Neural cell (in vitro differentiated cells): ENCODE results near the gene NEDD4L. TPM values are rescaled to one million over a fixed set of nuclear protein-coding genes. Genes with fewer than 3 reads are reported as not detected.

Experiments
- H2AFZ ChIP-seq: fragments of 200-600, 300-800 bp; sonication (generic), shearing (Covaris generic); 2 replicates; pipeline ENCODE4 v1.6.0; 2014; ENCODE audit warnings: low read depth, mild to moderate bottlenecking, antibody characterized with exemption, low read length, moderate library complexity
- H3F3A ChIP-seq: fragments of 200-600 bp; shearing (Covaris generic); 2 replicates; pipeline ENCODE4 v1.6.1; 2016; ENCODE audit warnings: mild to moderate bottlenecking, moderate library complexity, mixed read lengths, antibody characterized with exemption, low read length; ENCODE audit not compliant: insufficient read depth, poor library complexity, severe bottlenecking
- H3K27ac ChIP-seq: fragments of 200-600, 300-800 bp; sonication (generic), shearing (Covaris generic); 2 replicates; pipeline ENCODE4 v1.5.1; 2014; ENCODE audit warnings: mild to moderate bottlenecking, low read length, moderate library complexity
- H3K27me3 ChIP-seq: fragments of 300-800, 200-600 bp; sonication (generic), shearing (Covaris generic); 2 replicates; pipeline ENCODE4 v1.6.0; 2014; ENCODE audit warnings: mild to moderate bottlenecking, low read depth, low read length, moderate library complexity; ENCODE audit not compliant: insufficient read depth
- H3K36me3 ChIP-seq: fragments of 300-800, 200-600 bp; sonication (generic), shearing (Covaris generic); 2 replicates; pipeline ENCODE4 v1.5.1; 2014; ENCODE audit warnings: mild to moderate bottlenecking, antibody characterized with exemption, low read length, moderate library complexity; ENCODE audit not compliant: insufficient read depth
- H3K4me2 ChIP-seq: fragments of 300-800, 200-600 bp; sonication (generic), shearing (Covaris generic); 2 replicates; pipeline ENCODE4 v1.6.0; 2014; ENCODE audit warnings: mild to moderate bottlenecking, low read length
- H3K4me3 ChIP-seq: fragments of 300-800, 200-600 bp; sonication (generic), shearing (Covaris generic); 2 replicates; pipeline ENCODE4 v1.5.1; 2014; ENCODE audit warnings: mild to moderate bottlenecking, low read length, moderate library complexity
- H3K79me2 ChIP-seq: fragments of 200-600 bp; shearing (Covaris generic); replicated peaks from 2 replicates; pipeline ENCODE4 v1.6.0; 2014; ENCODE audit warnings: mild to moderate bottlenecking, low read length, moderate library complexity; ENCODE audit not compliant: insufficient read depth
- H3K9ac ChIP-seq: fragments of 300-800, 200-600 bp; sonication (generic), shearing (Covaris generic); 2 replicates; pipeline ENCODE4 v1.6.1; 2016; ENCODE audit warnings: mild to moderate bottlenecking, low read length, mixed read lengths
- H3K9me2 ChIP-seq: fragments of 200-600 bp; shearing (Covaris generic); 2 replicates; pipeline ENCODE4 v1.6.1; 2016; ENCODE audit warnings: mild to moderate bottlenecking, low read length, mixed read lengths; ENCODE audit not compliant: insufficient read depth
- H3K9me3 ChIP-seq: fragments of 200-600, 300-800 bp; sonication (generic), shearing (Covaris generic); 2 replicates; pipeline ENCODE4 v1.6.1; 2016; ENCODE audit warnings: mild to moderate bottlenecking, mixed run types, low read length, moderate library complexity, mixed read lengths
- H4K20me1 ChIP-seq: fragments of 200-600 bp; shearing (Covaris generic); 2 replicates; pipeline ENCODE4 v1.6.1; 2016; ENCODE audit warnings: mild to moderate bottlenecking, mixed run types; ENCODE audit not compliant: insufficient read depth
- CTCF ChIP-seq: fragments of 450-650 bp; IDR thresholded peaks from 2 replicates; pipeline ENCODE4 v1.5.1; 2014; ENCODE audit warnings: antibody characterized with exemption, mild to moderate bottlenecking, moderate library complexity; ENCODE audit not compliant: poor library complexity, severe bottlenecking
- EP300 ChIP-seq: fragments of 450-650 bp; conservative IDR thresholded peaks from 2 replicates; pipeline ENCODE4 v1.6.1; 2014; ENCODE audit warnings: antibody characterized with exemption, mild to moderate bottlenecking, moderate library complexity; ENCODE audit not compliant: poor library complexity, severe bottlenecking
- EZH2 ChIP-seq: fragments of 200-600, 300-800 bp; shearing (Covaris generic), sonication (generic); IDR thresholded peaks from 2 replicates; pipeline ENCODE4 v1.6.1; 2014; ENCODE audit warnings: antibody characterized with exemption, low read length, borderline replicate concordance, mild to moderate bottlenecking; ENCODE audit not compliant: insufficient read depth, poor library complexity, severe bottlenecking
- MXI1 ChIP-seq: fragments of 450-650 bp; conservative IDR thresholded peaks from 2 replicates; pipeline ENCODE4 v1.6.1; 2014; ENCODE audit warnings: antibody characterized with exemption, mild to moderate bottlenecking; ENCODE audit not compliant: poor library complexity, severe bottlenecking
- POLR2AphosphoS5 ChIP-seq: IDR thresholded peaks from 2 replicates; pipeline ENCODE4 v1.6.1; 2012
- RAD21 ChIP-seq: fragments of 450-650 bp; conservative IDR thresholded peaks from 2 replicates; pipeline ENCODE4 v1.6.1; 2014; ENCODE audit warnings: antibody characterized with exemption, mild to moderate bottlenecking, moderate library complexity
- REST ChIP-seq: IDR thresholded peaks from 2 replicates; pipeline ENCODE4 v1.6.1; 2012; ENCODE audit warnings: borderline replicate concordance
- SMC3 ChIP-seq: fragments of 450-650 bp; conservative IDR thresholded peaks from 2 replicates; pipeline ENCODE4 v1.6.1; 2014; ENCODE audit warnings: antibody characterized with exemption, mild to moderate bottlenecking, moderate library complexity; ENCODE audit not compliant: poor library complexity
- TAF1 ChIP-seq: IDR thresholded peaks from 2 replicates; pipeline ENCODE4 v1.6.1; 2012; ENCODE audit warnings: low read depth
- polyA plus RNA-seq: library from polyadenylated mRNA; depleted of rRNA; stranded (reverse); fragments of >200 nt; gene quantifications from 2 replicates; pipeline ENCODE4 v1.2.3, GENCODE V29; 2014

NEDD4L gene
- polyA plus RNA-seq, 1 donor from 2014 or later, result 97.9 TPM

- no peaks in the 10 kb centered on the region for H3K36me3 ChIP-seq
- no peak overlapping the region for H3K4me2 ChIP-seq
- H4K20me1 ChIP-seq, result peaks cover 9% of the 10 kb centered on the region
- H3K4me3 ChIP-seq, result no peak overlapping the region
- no peaks in the 10 kb centered on the region for H3K27me3 ChIP-seq
- H2AFZ ChIP-seq, result no peak overlapping the region
- no peaks in the 10 kb centered on the region for H3F3A ChIP-seq
- H3K9ac ChIP-seq, result no peak overlapping the region
- H3K27ac ChIP-seq, result no peak overlapping the region
- H3K9me2 ChIP-seq, result no peaks in the 10 kb centered on the region
- H3K9me3 ChIP-seq, result no peaks in the 10 kb centered on the region
- peaks cover 59% of the 10 kb centered on the region for H3K79me2 ChIP-seq
- peak; percentile 82 for TF ChIP-seq SMC3
- TF ChIP-seq CTCF, result peak; percentile 77
- TF ChIP-seq MXI1, result no peak
- peak; percentile 75 for TF ChIP-seq RAD21
These were observed 136.8 kb downstream of the NEDD4L start for GRCh38 chr18:58180738-58181353.

- H3K4me3 ChIP-seq, result no peak overlapping the region
- no peak overlapping the region for H3K4me2 ChIP-seq
- no peak for TF ChIP-seq MXI1
- TF ChIP-seq CTCF, result no peak
- no peak for TF ChIP-seq SMC3
- TF ChIP-seq REST, result no peak
- TF ChIP-seq EP300, result no peak
- no peak for TF ChIP-seq RAD21
- no peak for TF ChIP-seq POLR2AphosphoS5
- TF ChIP-seq EZH2, result no peak
- no peak for TF ChIP-seq TAF1
- no peaks in the 10 kb centered on the region for H3K27me3 ChIP-seq
- peaks cover 50% of the 10 kb centered on the region for H3K79me2 ChIP-seq
- no peaks in the 10 kb centered on the region for H3K9me3 ChIP-seq
- H3K36me3 ChIP-seq, result no peaks in the 10 kb centered on the region
- H3K9me2 ChIP-seq, result no peaks in the 10 kb centered on the region
- no peak overlapping the region for H3K27ac ChIP-seq
- no peaks in the 10 kb centered on the region for H3F3A ChIP-seq
- peaks cover 9% of the 10 kb centered on the region for H4K20me1 ChIP-seq
- no peak overlapping the region for H2AFZ ChIP-seq
- H3K9ac ChIP-seq, result no peak overlapping the region
These were observed 138.0 kb downstream of the NEDD4L start for GRCh38 chr18:58181988-58182387.
